ENCODE results near the gene EPS15.
"Not testable (repeated sequence)": the region's sequence is repeated elsewhere in the genome, so short reads cannot be mapped to it uniquely, and the experiment has no call there.

Gene EPS15

DNA sequence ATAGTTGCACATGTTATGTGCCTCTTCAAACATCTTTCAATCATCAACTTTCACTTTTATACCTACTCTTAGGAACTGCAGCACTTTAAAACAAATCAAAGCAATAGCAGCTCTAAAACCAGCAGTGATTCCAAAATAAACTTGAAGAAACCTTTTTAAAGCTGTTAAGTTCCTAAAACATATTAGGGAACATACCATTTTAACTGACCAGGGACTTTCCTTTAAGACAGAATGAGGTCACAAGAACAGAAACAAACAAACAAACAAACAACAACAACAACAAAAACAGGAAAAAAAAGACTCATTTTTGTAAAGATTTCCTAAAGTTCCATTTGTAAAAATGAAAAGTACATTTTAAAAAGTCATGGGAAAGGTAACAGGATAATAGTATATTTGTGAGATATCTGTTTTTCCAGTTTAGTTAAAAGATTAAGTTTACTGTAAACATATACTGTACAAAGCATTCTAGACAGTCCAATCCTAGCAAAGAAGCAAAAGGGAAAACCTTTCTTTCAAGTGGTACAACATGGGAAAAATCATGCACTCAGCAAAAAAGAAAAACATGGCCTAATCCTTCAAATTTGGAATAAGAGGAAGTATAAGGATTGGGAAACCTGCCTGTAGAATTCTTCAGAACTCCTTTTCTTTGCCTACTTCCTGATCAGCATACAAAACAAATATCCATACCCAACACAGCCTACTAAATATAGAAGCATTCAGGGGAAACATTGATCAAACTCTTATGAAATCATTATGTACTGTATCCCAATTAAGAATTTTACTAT is 45.5 kb downstream of the EPS15 start:
- DNase-seq (ENCODE audit: low read depth in 2 of 2, low spot score in 1 of 2): no peak

DNA sequence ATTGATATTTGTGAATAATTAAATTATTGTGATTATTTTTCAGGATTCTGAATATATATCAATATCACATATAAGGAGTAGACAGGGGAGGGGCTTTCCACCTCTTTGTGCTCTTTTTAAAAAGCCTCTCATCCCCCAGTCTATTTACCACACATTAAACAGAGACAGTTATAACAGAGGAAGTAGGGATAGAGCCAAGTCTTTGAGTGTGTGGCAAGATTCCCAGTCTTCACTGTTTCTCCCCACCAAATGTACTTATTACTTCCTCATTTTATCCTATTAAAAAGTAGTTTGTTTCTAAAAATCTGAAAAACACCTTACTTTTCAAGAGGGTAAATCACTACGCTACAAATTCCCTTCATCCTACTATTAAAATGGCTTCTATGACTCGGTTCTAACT is 46.7 kb downstream of the EPS15 start:
- no peak for DNase-seq (ENCODE audit: low read depth in 2 of 2, low spot score in 1 of 2)

GRCh38 chr1:51469518-51469917 is 49.5 kb downstream of the EPS15 start:
- DNase-seq (ENCODE audit: low read depth in 2 of 2, low spot score in 1 of 2): no peak

DNA sequence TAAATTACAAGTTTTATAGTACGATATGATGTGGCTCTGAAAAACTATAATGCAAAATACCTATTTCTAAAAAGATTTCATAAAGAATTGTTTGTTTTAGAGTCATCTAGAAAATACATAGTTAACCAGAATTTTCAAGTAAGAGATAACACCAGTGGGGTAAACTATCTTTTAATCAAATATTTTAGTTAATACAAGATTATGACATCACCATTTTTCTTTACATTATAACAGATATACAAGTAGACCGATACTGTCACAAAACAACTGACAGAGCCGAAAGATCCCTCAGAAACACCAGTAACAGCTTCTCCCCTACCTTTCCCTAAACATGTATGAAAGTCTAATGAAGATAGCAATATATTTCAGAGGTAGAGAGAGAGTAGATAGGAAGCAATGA is 54.2 kb downstream of the EPS15 start:
- no peak for DNase-seq (ENCODE audit: low read depth in 2 of 2, low spot score in 1 of 2)

- no peak for DNase-seq (ENCODE audit: low read depth in 2 of 2, low spot score in 1 of 2)
These were observed 55.5 kb downstream of the EPS15 start for GRCh38 chr1:51463561-51463960.

- DNase-seq (ENCODE audit: low read depth in 2 of 2, low spot score in 1 of 2): not testable (repeated sequence)
These were observed 56.8 kb downstream of the EPS15 start for GRCh38 chr1:51462289-51462688.

DNA sequence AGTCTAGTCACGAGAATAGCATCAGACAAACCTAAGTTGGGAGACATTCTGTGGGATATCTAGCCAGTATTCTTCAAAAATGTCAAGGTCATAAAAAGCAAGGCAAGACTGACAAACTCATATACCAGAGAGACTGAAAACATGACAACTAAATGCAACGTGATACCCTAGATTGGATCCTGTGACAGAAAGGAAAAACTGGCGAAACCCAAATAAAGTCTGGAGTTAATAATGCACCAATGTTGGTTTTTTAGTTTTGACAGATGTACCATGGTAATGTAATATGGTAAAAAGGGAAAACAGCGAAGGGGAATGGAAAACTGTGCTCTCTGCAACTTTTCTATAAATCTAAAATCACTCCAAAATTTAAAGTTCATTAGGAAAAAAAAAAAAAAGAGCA is 64.5 kb downstream of the EPS15 start:
- DNase-seq (ENCODE audit: low read depth in 2 of 2, low spot score in 1 of 2): no peak

- no peak for DNase-seq (ENCODE audit: low read depth in 2 of 2, low spot score in 1 of 2)
These were observed 66.1 kb downstream of the EPS15 start for GRCh38 chr1:51453010-51453409.

GRCh38 chr1:51448844-51449454 is 70.1 kb downstream of the EPS15 start:
- DNase-seq (ENCODE audit: low read depth in 2 of 2, low spot score in 1 of 2): not testable (repeated sequence)

GRCh38 chr1:51445351-51446090 is 73.5 kb downstream of the EPS15 start:
- no peak for DNase-seq (ENCODE audit: low read depth in 2 of 2, low spot score in 1 of 2)

DNA sequence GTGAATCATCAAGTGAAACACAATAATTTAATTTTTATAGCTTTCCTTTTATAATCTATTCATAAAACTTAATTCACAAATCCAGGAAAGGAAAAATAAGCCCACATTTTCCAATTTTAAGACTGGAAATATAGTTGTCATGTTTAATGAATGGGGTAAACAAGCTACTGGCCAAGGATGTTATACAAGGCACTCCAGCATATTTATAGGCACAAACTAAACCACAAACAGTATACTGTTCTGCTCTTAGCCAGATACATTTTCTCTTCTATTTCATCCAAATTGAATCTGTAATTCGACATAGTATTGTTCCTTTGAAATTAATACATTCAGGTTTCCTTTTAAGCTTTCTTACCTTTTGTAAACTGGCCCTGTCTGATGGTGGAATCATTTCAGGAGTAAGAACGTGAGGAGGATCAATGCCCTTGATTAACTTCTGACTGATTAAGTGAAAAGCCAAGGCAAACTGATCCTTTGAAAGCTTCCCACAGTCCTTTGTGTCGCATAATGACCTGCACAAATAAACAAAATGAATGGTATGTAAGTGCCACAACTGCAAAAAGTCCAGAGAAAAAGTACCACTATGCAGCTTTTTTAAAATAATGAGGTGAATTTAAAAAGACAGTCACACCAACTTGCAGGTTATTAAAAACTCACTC is 74.4 kb downstream of the EPS15 start:
- DNase-seq (ENCODE audit: low read depth in 2 of 2, low spot score in 1 of 2): no peak

GRCh38 chr1:51444096-51444495 is 75.0 kb downstream of the EPS15 start:
- no peak for DNase-seq (ENCODE audit: low read depth in 2 of 2, low spot score in 1 of 2)

DNA sequence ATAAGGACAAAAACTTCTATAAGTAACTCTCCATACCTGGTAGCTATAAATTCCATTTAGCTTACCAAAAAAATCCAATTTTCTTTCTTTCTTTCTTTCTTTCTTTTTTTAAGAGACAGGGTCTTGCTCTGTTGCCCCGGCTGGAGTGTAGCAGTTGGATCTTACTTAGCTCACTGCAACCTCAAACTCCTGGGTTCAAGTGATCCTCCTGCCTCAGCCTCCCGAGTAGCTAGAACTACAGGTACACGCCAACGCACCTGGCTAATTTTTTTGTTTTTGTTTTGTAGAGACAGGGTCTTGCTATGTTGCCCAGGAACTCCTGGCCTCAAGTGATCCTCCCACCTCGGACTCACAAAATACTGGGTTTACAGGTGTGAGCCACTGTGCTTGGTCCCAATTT is 75.5 kb downstream of the EPS15 start:
- DNase-seq (ENCODE audit: low read depth in 2 of 2, low spot score in 1 of 2): no peak

DNA sequence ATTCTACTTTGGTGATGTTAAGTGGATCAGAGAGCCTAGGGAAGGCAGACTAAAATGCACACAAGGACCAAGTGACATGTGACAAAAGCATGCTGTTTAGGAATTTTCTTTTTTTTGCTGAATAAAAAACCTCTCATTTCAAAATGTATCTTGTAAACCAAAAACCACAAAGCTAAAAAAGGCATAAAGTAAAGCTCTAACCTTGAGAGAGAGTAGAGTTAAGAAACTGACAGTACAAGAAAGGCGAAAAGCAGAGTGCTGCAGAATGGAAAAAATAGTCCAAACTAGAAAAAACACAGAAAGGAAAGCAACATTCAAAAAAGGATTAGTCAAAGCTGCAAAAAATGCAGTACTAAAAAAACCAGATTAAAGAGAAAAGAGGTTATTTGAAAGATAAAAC is 76.5 kb downstream of the EPS15 start:
- DNase-seq (ENCODE audit: low read depth in 2 of 2, low spot score in 1 of 2): no peak

DNA sequence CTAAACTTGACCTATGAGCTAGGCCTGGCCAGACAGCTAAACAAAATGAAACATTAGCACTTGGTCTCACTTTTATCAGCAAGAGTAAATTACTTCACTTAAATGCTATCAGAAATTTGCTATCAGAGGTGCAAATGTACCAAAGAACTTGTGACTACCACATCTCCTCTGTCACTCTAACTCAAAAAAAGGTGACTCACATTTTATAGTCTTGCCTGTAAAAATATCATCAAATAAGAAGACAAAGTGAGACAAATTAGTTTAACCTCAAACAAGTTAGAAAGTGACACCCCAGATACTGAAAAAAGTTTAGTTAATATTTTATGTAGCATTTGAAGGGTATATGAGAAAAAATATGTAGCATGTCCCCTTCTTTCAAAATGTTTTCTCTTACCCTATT is 76.9 kb downstream of the EPS15 start:
- no peak for DNase-seq (ENCODE audit: low read depth in 2 of 2, low spot score in 1 of 2)

DNA sequence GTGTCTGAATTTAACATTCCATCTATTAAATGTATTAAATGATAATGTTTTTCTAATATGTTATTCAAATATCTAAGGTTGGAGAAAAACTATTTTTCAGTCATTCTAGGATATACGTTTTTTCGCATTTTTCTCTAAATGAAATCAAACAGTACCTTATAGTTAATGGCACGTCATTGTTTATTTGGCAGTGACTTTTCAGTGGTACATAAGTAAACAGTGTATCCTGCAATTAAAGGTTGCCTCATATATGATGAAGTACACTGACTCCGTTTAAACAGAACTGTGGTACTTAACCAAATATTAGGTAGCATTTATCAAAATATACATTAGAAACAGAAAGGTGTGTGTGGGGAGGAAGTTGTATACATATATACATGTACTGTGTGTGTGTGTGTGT is 79.2 kb downstream of the EPS15 start:
- no peak for DNase-seq (ENCODE audit: low read depth in 2 of 2, low spot score in 1 of 2)

- no peak for DNase-seq (ENCODE audit: low read depth in 2 of 2, low spot score in 1 of 2)
These were observed 80.0 kb downstream of the EPS15 start for GRCh38 chr1:51439053-51439452.

DNA sequence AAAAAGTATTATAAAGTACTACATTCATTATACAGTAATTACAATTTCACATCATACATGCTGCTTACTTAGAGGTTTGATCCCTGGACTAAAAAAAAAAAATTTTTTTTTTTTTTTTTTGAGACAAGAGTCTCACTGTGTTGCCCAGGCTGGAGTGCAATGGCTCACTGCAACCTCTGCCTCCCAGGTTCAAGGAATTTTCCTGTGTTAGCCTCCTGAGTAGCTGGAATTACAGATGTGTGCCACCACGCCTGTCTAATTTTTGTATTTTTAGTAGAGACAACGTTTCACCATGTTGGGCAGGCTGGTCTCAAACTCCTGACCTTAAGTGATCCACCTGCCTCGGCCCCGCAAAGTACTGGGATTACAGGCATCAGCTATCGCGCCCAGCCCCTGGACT is 81.7 kb downstream of the EPS15 start:
- not testable (repeated sequence) for DNase-seq (ENCODE audit: low read depth in 2 of 2, low spot score in 1 of 2)

- DNase-seq (ENCODE audit: low read depth in 2 of 2, low spot score in 1 of 2): no peak
These were observed 83.2 kb downstream of the EPS15 start for GRCh38 chr1:51435878-51436277.

- no peak for DNase-seq (ENCODE audit: low read depth in 2 of 2, low spot score in 1 of 2)
These were observed 85.0 kb downstream of the EPS15 start for GRCh38 chr1:51433972-51434510.

DNA sequence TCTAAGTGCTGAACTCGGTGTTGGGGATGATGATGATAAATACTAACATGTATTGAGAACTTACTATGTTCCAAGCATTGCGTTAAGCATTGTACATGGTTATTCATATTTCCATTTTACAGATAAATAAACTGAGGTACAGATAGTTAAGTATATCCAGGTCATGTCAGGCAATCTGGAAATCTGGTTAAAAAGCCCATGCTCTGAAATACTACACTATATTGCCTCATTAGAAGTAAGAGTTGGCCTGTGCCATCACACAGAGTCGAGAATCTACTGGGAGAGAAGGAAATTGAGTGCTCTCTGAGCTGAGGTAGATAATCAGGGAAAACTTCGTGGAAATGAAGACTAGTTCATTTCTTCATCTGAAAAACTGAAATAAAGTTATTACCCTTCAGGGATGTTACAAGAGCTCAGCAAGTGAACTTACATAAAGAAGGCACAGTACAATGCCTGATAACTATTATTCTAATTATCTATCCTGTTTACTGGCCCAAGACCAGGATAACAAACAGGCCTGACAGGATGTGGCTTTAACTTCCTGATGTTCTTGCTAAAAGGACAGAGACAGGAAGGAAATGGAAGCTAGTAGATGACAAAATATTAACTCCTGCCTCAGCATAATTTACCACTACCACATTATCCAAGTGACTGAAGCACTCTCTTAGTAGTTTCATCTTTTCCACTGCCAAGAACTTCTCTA is 85.6 kb downstream of the EPS15 start:
- no peak for DNase-seq (ENCODE audit: low read depth in 2 of 2, low spot score in 1 of 2)
